ENCODE results near the gene SEC24D.

Gene SEC24D

GRCh38 chr4:118727360-118727759, 108.6 kb downstream of the SEC24D start:
- peaks cover 94% of the 10 kb centered on the region for H3K36me3 ChIP-seq (ENCODE audit: control insufficient read depth, insufficient read depth, low read length, severe bottlenecking)

GRCh38 chr4:118723369-118723768, 112.6 kb downstream of the SEC24D start:
- Histone ChIP-seq H3K27me3 (replicated peaks; ENCODE audit: control insufficient read depth, insufficient read depth, low read length) (no peaks in the 10 kb centered on the region), H3K9me3 (ENCODE audit: control insufficient read depth, low read length) (no peaks in the 10 kb centered on the region), H3K4me1 (ENCODE audit: control insufficient read depth, insufficient read depth, low read length) (no peaks in the 10 kb centered on the region), H3K4me3 (ENCODE audit: low read length) (no peak overlapping the region), H3K9ac (ENCODE audit: low read length) (no peak overlapping the region), H3K36me3 (ENCODE audit: control insufficient read depth, insufficient read depth, low read length, severe bottlenecking) (peaks cover 86% of the 10 kb centered on the region)
- DNase-seq (ENCODE audit: low read depth): no peak

More at GRCh38 chr4:118727360-118727759, 108.6 kb downstream of the SEC24D start:
- no peak for DNase-seq (ENCODE audit: low read depth)
- H3K4me1 ChIP-seq (ENCODE audit: control insufficient read depth, insufficient read depth, low read length): peaks cover 9% of the 10 kb centered on the region
- H3K9ac ChIP-seq (ENCODE audit: low read length): no peak overlapping the region
- H3K4me3 ChIP-seq (ENCODE audit: low read length): no peak overlapping the region
- no peaks in the 10 kb centered on the region for H3K9me3 ChIP-seq (ENCODE audit: control insufficient read depth, low read length)
- no peaks in the 10 kb centered on the region for H3K27me3 ChIP-seq (replicated peaks; ENCODE audit: control insufficient read depth, insufficient read depth, low read length)

- Histone ChIP-seq H3K36me3 (ENCODE audit: control insufficient read depth, insufficient read depth, low read length, severe bottlenecking) (peaks cover 72% of the 10 kb centered on the region), H3K4me1 (ENCODE audit: control insufficient read depth, insufficient read depth, low read length) (no peaks in the 10 kb centered on the region), H3K9ac (ENCODE audit: low read length) (no peak overlapping the region), H3K9me3 (ENCODE audit: control insufficient read depth, low read length) (no peaks in the 10 kb centered on the region), H3K4me3 (ENCODE audit: low read length) (no peak overlapping the region), H3K27me3 (replicated peaks; ENCODE audit: control insufficient read depth, insufficient read depth, low read length) (no peaks in the 10 kb centered on the region)
- DNase-seq (ENCODE audit: low read depth): no peak
Measured at GRCh38 chr4:118721752-118722151, 114.2 kb downstream of the SEC24D start.

DNA sequence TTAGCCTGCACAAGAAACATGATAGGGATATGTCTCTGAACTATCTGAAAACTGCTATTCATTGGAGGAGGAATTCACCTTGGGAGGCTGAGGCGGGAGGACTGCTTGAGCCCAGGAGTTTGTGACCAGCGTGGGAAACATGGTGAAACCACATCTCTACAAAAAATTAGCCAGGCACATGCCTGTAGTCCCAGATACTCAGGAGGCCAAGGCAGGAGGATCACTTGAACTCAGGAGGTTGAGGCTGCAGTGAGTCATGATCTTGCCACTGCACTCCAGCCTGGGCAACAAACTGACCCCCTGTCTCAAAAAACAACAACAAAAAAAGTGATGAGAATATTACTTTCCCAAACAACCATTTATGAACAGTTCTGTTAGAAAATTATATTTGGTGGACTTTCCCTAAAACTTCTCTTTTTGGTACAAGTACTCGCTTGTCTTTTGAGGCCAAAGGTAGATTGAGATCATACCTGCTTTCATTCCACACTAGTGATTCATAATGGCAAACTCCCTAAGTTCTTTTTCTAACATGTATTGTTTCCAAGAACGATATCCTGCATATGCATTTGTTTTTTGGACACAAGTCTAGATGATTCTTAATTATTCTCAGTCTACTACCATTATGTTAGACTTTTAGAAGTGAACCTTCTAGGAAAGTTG, 117.3 kb downstream of the SEC24D start:
- no peaks in the 10 kb centered on the region for H3K27me3 ChIP-seq (replicated peaks; ENCODE audit: control insufficient read depth, insufficient read depth, low read length)
- no peak for DNase-seq (ENCODE audit: low read depth)
- H3K4me1 ChIP-seq (ENCODE audit: control insufficient read depth, insufficient read depth, low read length): no peaks in the 10 kb centered on the region
- no peak overlapping the region for H3K9ac ChIP-seq (ENCODE audit: low read length)
- H3K4me3 ChIP-seq (ENCODE audit: low read length): no peak overlapping the region
- H3K9me3 ChIP-seq (ENCODE audit: control insufficient read depth, low read length): no peaks in the 10 kb centered on the region
- peaks cover 42% of the 10 kb centered on the region for H3K36me3 ChIP-seq (ENCODE audit: control insufficient read depth, insufficient read depth, low read length, severe bottlenecking)

GRCh38 chr4:118716304-118716703, 119.6 kb downstream of the SEC24D start:
- H3K9ac ChIP-seq (ENCODE audit: low read length): no peak overlapping the region
- no peaks in the 10 kb centered on the region for H3K27me3 ChIP-seq (replicated peaks; ENCODE audit: control insufficient read depth, insufficient read depth, low read length)
- H3K4me3 ChIP-seq (ENCODE audit: low read length): no peak overlapping the region
- no peak for DNase-seq (ENCODE audit: low read depth)
- peaks cover 23% of the 10 kb centered on the region for H3K36me3 ChIP-seq (ENCODE audit: control insufficient read depth, insufficient read depth, low read length, severe bottlenecking)
- H3K4me1 ChIP-seq (ENCODE audit: control insufficient read depth, insufficient read depth, low read length): no peaks in the 10 kb centered on the region
- no peaks in the 10 kb centered on the region for H3K9me3 ChIP-seq (ENCODE audit: control insufficient read depth, low read length)

DNA sequence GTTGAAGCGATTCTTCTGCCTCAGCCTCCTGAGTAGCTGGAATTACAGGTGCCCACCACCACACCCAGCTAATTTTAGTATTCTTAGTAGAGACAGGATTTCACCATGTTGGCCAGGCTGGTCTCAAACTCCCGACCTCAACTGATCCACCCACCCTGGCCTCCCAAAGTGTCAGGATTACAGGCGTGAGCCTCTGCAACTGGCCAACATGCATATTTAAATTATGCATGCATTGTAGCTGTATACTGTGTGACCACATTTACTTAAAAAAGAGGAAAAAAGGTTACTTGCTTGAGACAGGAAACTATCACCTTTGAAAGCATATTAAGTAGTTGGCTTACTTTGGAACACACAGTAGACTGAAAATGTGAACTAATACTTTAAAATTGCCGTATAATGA, 121.2 kb downstream of the SEC24D start:
- H3K4me3 ChIP-seq (ENCODE audit: low read length): no peak overlapping the region
- no peak overlapping the region for H3K9ac ChIP-seq (ENCODE audit: low read length)
- H3K4me1 ChIP-seq (ENCODE audit: control insufficient read depth, insufficient read depth, low read length): no peaks in the 10 kb centered on the region
- H3K36me3 ChIP-seq (ENCODE audit: control insufficient read depth, insufficient read depth, low read length, severe bottlenecking): peaks cover 26% of the 10 kb centered on the region
- H3K9me3 ChIP-seq (ENCODE audit: control insufficient read depth, low read length): no peaks in the 10 kb centered on the region
- no peaks in the 10 kb centered on the region for H3K27me3 ChIP-seq (replicated peaks; ENCODE audit: control insufficient read depth, insufficient read depth, low read length)
- DNase-seq (ENCODE audit: low read depth): no peak

GRCh38 chr4:118712872-118713271, 123.1 kb downstream of the SEC24D start:
- no peak overlapping the region for H3K4me3 ChIP-seq (ENCODE audit: low read length)
- no peak for DNase-seq (ENCODE audit: low read depth)
- no peak overlapping the region for H3K9ac ChIP-seq (ENCODE audit: low read length)
- no peaks in the 10 kb centered on the region for H3K27me3 ChIP-seq (replicated peaks; ENCODE audit: control insufficient read depth, insufficient read depth, low read length)
- no peaks in the 10 kb centered on the region for H3K4me1 ChIP-seq (ENCODE audit: control insufficient read depth, insufficient read depth, low read length)
- no peaks in the 10 kb centered on the region for H3K9me3 ChIP-seq (ENCODE audit: control insufficient read depth, low read length)
- peaks cover 29% of the 10 kb centered on the region for H3K36me3 ChIP-seq (ENCODE audit: control insufficient read depth, insufficient read depth, low read length, severe bottlenecking)

DNA sequence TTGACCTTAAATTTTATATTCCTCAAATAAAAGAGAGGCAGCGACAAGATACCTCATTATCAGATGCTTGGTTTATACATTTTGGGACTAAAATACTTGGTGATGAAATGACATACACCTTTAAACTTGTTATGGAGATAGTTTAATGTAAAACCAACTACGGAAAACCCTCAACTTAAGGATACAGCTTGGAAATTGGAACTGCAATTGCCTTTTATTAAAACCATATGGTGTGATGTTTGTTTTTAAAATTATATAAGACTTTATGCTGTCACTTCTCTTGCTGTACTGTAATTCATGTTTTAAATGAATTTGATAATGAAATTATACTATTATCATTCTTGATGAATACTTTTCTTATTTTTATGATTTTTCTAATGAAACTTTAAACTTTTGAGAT, 124.9 kb downstream of the SEC24D start:
- Histone ChIP-seq H3K4me1 (ENCODE audit: control insufficient read depth, insufficient read depth, low read length) (no peaks in the 10 kb centered on the region), H3K36me3 (ENCODE audit: control insufficient read depth, insufficient read depth, low read length, severe bottlenecking) (peaks cover 39% of the 10 kb centered on the region), H3K27me3 (replicated peaks; ENCODE audit: control insufficient read depth, insufficient read depth, low read length) (no peaks in the 10 kb centered on the region), H3K4me3 (ENCODE audit: low read length) (no peak overlapping the region), H3K9me3 (ENCODE audit: control insufficient read depth, low read length) (no peaks in the 10 kb centered on the region), H3K9ac (ENCODE audit: low read length) (no peak overlapping the region)
- DNase-seq (ENCODE audit: low read depth): peak; percentile 61

DNA sequence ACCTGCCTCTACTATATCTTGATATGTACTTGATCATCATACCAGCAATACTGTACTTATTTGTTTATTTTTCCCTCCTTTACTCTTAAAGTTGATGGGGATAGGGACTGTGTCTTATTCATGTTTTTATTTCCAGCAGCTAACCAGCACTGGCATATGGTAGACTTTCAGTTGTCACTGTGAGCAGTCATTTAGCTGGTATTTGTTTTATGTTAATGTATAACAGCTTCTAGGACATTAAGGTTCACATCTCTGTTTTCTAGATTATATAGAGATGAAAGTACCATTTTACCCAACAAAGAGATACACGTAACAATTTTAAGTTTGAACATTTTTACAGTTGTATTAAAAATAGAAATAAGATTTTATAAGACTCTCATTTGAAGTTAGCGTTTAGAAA, 132.8 kb downstream of the SEC24D start:
- H3K36me3 ChIP-seq (ENCODE audit: control insufficient read depth, insufficient read depth, low read length, severe bottlenecking): peaks cover 82% of the 10 kb centered on the region
- H3K27me3 ChIP-seq (replicated peaks; ENCODE audit: control insufficient read depth, insufficient read depth, low read length): no peaks in the 10 kb centered on the region
- no peaks in the 10 kb centered on the region for H3K4me1 ChIP-seq (ENCODE audit: control insufficient read depth, insufficient read depth, low read length)
- no peak for DNase-seq (ENCODE audit: low read depth)
- H3K4me3 ChIP-seq (ENCODE audit: low read length): no peak overlapping the region
- H3K9ac ChIP-seq (ENCODE audit: low read length): no peak overlapping the region
- H3K9me3 ChIP-seq (ENCODE audit: control insufficient read depth, low read length): no peaks in the 10 kb centered on the region

DNA sequence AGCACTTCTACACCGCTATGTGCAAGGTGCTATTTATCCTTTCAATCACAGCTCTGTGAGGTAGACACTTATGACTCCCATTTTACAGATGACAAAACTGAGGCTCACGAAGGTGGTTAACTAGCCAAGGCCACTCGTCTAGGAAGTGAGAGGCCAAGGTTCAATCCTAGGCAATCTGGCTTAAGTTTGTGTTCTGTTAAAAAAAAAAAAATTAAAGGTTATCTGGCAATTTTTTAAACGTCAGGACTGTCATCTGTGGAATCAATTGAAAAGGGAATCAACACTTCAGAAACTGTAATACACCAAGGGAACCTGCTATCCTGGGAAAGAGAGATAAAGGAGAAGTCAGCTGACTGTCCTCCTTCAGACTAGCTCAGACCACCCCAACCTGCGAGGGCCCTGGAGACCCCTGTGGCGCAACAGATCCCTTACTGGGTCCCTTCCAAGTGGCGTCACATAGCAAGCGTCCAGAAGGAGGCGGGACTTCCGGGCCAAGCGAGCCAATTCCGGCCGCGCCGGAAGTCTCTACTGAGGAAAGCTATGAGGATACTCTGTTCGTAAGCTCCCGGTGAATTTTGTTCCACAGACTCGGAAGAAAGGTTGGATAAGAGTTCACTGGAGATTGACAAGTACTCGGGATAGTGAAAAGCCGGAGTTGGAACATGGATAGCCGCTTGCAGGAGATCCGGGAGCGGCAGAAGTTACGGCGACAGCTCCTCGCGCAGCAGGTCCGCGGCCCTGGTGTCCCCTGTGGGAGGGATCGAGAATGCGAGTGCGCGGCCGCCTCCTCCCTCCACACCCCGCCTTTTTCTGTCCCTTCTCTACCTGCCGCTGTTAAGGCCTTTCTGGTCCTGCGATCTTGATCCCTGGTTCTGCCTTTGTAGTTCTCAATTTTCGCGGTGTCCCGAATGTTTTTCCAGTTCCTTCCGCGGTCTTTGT, 150.8 kb downstream of the SEC24D start, which contains the start of gene METTL14:
Gene METTL14 (plus strand): TSS at position 520 of the 939 bp plus-strand sequence. CDS start 143 bp downstream, at position 663.
- DNase-seq (ENCODE audit: low read depth): peak; percentile 98
- peaks cover 14% of the 10 kb centered on the region for H3K36me3 ChIP-seq (ENCODE audit: control insufficient read depth, insufficient read depth, low read length, severe bottlenecking)
- H3K4me3 ChIP-seq (ENCODE audit: low read length): peak within 1 kb of the TSS; percentile 91
- peaks cover 8% of the 10 kb centered on the region for H3K4me1 ChIP-seq (ENCODE audit: control insufficient read depth, insufficient read depth, low read length)
- H3K9me3 ChIP-seq (ENCODE audit: control insufficient read depth, low read length): no peaks in the 10 kb centered on the region
- H3K9ac ChIP-seq (ENCODE audit: low read length): peak within 1 kb of the TSS; percentile 85
- H3K27me3 ChIP-seq (replicated peaks; ENCODE audit: control insufficient read depth, insufficient read depth, low read length): no peaks in the 10 kb centered on the region

DNA sequence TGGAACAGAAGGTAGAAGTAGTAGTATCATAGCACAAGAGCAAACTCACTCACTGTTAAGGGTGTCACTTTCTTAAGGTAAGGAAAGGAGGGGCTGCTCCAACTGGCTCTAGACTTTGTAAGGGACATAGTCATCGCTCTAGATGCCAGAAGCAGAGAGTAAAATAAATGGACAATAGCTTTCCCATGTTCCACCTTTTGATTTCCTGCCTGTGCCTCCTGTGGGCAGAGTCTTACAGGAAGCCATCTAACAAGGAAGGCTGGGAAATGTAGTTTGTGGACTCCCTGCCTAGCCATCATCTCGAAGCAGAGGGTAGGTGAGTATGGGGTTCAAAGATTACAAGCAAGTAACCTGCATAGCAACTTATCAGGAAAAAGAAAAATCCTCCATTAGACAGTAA, 152.4 kb downstream of the SEC24D start:
- no peak for DNase-seq (ENCODE audit: low read depth)

More for the DNA sequence above, 152.4 kb downstream of the SEC24D start:
- Histone ChIP-seq H3K36me3 (ENCODE audit: control insufficient read depth, insufficient read depth, low read length, severe bottlenecking) (no peaks in the 10 kb centered on the region), H3K4me3 (ENCODE audit: low read length) (no peak overlapping the region), H3K4me1 (ENCODE audit: control insufficient read depth, insufficient read depth, low read length) (peaks cover 8% of the 10 kb centered on the region), H3K9ac (ENCODE audit: low read length) (no peak overlapping the region), H3K9me3 (ENCODE audit: control insufficient read depth, low read length) (no peaks in the 10 kb centered on the region), H3K27me3 (replicated peaks; ENCODE audit: control insufficient read depth, insufficient read depth, low read length) (no peaks in the 10 kb centered on the region)
